GM10248 (cell line): ENCODE results near the gene HYPK.

Experiments
- CTCF ChIA-PET: fragments of 300-600 bp; sonication (Branson Sonifier 250); formaldehyde crosslinking; extraction: SDS; loops from one replicate; lab custom pipeline; 2021; ENCODE audit warnings: antibody characterized with exemption; lab: Yijun Ruan, JAX
- POLR2A ChIA-PET: fragments of 350-650 bp; sonication (Branson Sonifier 250); formaldehyde crosslinking; extraction: SDS; loops from one replicate; lab custom pipeline; 2020; ENCODE audit warnings: antibody characterized with exemption; lab: Yijun Ruan, JAX
- DNase-seq: peaks from one replicate; pipeline ENCODE4 v3.0.0; 2012; ENCODE audit errors: extremely low spot score
- CTCF ChIP-seq: IDR thresholded peaks from 2 replicates; pipeline ENCODE4 v1.5.1; 2012; ENCODE audit warnings: mild to moderate bottlenecking, low read depth; ENCODE audit errors: extremely low read depth, missing control alignments, control extremely low read depth

The HYPK gene

DNA sequence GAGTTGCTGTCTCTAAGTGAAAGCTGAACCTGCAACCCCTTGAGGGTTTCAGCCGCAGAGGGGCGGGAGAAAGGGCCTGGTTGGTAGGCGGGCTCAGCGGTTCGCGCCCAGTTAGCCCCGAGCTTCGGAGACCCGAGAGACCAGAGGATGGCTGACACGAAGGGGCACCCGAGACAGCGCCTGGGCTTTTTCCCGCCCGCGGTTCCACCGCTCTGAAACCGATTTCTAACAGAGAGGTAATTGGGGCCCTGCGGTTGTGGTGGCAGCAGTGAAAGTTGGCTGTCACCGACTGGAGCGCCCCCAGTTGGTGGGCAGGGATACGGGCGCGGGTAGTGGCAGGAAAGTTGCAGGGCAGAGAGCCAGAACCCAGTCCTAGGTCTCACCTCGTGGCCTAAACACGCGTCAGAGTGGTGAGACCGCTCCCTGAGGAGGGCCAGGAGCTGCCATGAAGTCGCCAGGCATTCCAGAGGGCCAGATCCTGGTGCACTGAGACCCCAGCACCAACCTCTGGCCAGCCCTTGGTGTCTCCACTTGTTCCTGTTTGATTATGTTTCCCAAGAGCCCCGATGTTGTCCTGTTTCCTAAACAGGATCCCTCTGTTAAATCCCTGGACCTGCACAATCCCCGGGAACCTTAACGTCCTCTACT is 23.0 kb upstream of the HYPK start:
- TF ChIP-seq CTCF = peak; percentile 75
- CTCF ChIA-PET = interaction anchor here (0.6 to 3.5 kb wide), 10 partner anchors 12 to 60 kb away, joined by 3 to 59 read pairs (median 4); partner anchors contain the start of genes HYPK, MFAP1, SERF2 and SERINC4
- POLR2A ChIA-PET = interaction anchor here (1.0 to 2.2 kb wide), 8 partner anchors 9 to 47 kb away, joined by 3 to 15 read pairs (median 6); partner anchors contain the start of genes HYPK, MFAP1, SERF2 and SERINC4
- peak; percentile 81 for DNase-seq

DNA sequence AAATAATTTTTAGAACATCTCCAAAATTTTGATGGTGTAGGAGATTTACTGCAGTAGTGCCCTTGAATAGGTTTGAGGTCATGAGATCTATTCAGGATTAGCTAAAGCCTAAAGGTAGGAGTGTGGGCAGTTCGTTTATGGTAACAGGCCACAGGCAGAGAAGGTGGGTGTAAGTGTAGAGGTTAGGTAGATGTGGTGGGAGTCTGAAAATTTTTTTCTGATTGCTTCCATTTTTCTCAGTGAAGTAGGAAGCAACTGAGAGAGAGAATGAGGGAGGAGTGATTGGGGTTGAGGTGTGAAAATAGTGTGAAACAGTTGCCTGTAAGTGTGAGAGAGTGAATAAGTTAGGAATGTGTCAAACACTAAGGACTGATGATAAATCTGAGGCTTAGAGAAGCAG is 21.4 kb upstream of the HYPK start:
- POLR2A ChIA-PET = interaction anchor here (1.0 kb wide), 1 partner anchor 9 kb away, joined by 3 read pairs; no protein-coding TSS in a partner anchor
- TF ChIP-seq CTCF = no peak
- DNase-seq = no peak
- CTCF ChIA-PET = interaction anchor here (1.3 to 3.5 kb wide), 2 partner anchors 9 to 10 kb away, joined by 6 to 59 read pairs; partner anchors contain the start of gene SERF2

DNA sequence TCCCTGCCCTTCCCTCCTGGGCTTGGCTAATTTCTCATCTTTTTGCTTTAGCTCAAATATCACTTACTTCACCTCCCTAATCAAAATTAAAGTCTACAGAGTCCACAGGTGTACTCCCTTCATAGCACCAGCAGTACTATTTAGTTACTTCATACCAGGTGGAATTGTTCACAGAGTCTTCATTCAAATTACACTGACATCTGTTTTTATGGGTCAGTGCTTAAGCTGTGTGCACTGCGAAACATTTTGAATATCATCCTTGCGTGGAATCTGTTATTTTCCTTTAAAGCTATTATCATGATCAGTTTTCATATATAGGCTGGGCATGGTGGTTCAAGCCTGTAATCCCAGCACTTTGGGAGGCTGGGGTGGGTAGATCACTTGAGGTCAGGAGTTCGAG is 11.0 kb upstream of the HYPK start:
- ChIA-PET CTCF (interaction anchor here (1.1 to 8.8 kb wide), 7 partner anchors 8 to 46 kb away, joined by 3 to 59 read pairs (median 3); partner anchors contain the start of gene ELL3), POLR2A (interaction anchor here (1.0 to 2.1 kb wide), 3 partner anchors 11 to 15 kb away, joined by 4 to 14 read pairs (median 11); partner anchors contain the start of genes ELL3, HYPK and SERINC4)
- TF ChIP-seq CTCF = no peak
- DNase-seq = no peak

DNA sequence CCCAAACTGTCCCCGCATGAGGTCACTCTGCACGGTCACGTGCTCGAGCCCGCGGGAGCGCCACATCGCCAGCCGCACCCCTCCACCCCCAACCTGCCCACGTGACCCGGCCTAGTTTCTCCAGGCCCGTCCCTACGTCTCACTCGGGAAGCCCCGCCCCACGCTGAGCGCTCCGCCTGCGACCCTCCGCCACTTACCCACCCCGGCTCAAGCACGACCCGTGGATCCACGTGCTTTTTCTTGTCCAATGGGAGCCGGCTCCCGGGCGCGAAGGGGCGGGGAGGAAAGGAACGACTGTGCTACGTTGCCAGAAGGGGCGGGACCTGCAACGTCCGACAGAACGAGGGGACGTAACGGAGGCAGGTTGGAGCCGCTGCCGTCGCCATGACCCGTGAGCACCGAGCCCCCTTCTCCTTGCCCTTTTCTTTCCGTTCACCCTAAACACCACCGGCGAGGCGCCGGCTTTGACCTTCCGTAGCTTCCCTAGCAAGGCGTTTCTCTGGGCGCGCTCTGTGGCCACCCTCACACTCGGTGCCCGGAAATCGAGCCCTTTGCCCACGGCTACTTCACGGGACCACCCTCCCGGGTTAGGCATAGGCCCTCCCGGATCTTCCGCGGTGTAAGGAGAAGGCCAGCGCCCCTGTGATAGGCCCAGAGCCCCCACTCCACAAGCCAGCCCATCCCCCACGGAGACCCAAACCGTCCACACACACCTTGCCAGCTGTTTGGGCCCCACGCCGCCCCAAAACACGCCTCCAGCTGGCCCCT is 8.2 kb upstream of the HYPK start, which contains the start of gene SERF2:
SERF2 (plus strand) TSS at position 328 of the 768 bp plus-strand sequence; CDS start at position 385, 57 bp downstream.
- CTCF ChIA-PET = interaction anchor here (1.0 to 8.8 kb wide), 2 partner anchors 15 to 23 kb away, joined by 3 to 59 read pairs; partner anchors contain the start of gene ELL3
- DNase-seq = peak; percentile 98
- POLR2A ChIA-PET = interaction anchor here (0.8 to 4.0 kb wide), 5 partner anchors 12 to 36 kb away, joined by 3 to 18 read pairs (median 5); partner anchors contain the start of genes ELL3 and MFAP1
- no peak for TF ChIP-seq CTCF

- CTCF ChIA-PET = interaction anchor here (0.9 to 8.8 kb wide), 2 partner anchors 16 to 23 kb away, joined by 3 to 59 read pairs; partner anchors contain the start of gene ELL3
- POLR2A ChIA-PET = interaction anchor here (0.6 to 4.0 kb wide), 5 partner anchors 11 to 1243 kb away, joined by 3 to 18 read pairs (median 3); partner anchors contain the start of gene MFAP1
- no peak for TF ChIP-seq CTCF
- DNase-seq = no peak
These were observed 7.5 kb upstream of the HYPK start for GRCh38 chr15:43792761-43793476.
